Measurements from ENCODE around the gene KDM8.

The KDM8 gene

DNA sequence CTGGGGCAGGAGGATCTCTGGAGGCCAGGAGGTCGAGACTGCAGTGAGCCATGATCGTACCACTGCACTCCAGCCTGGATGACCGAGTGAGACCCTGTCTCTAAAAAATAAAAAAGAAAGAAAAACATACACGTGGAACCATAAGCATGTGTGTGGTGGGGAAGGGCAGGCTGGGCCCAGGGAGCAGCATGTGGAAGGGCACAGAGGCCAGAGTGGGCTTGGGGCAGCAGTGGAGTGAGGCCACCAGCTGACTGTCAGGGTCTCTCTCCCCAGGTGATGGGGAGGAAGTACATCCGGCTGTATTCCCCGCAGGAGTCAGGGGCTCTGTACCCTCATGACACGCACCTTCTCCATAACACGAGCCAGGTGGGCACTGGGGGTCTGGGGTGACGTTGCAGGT is 16.8 kb downstream of the KDM8 start:
- ChIA-PET CTCF (interaction anchor here (1.9 to 9.9 kb wide), 2 partner anchors 14 to 148 kb away, joined by 9 to 97 read pairs; no protein-coding TSS in a partner anchor), POLR2A (no interaction called here)
- no peak overlapping the region for H3K4me3 ChIP-seq (ENCODE audit: low read depth, low read length)
- no peak for DNase-seq (ENCODE audit: low read depth, low spot score)
- TF ChIP-seq CTCF (IDR thresholded peaks at IDR 0.05; ENCODE audit: insufficient read depth, low read length, missing control alignments): no peak

DNA sequence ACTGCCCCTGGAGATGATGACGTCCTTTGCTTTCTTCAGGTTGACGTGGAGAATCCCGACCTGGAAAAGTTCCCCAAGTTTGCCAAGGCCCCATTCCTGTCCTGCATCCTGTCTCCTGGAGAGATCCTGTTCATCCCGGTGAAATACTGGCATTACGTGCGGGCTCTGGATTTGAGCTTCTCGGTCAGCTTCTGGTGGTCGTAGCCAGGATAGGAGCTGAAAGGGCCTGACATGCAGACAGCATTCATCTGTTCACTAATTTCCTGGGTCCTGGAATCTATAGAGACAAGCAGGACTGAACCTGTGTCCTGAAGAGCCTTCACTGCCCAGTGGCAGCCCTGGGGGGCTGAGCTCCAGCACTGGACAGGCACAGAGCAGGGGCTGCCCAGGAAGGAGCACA is 17.2 kb downstream of the KDM8 start:
- POLR2A ChIA-PET: no interaction called here
- no peak for DNase-seq (ENCODE audit: low read depth, low spot score)
- no peak for TF ChIP-seq CTCF (IDR thresholded peaks at IDR 0.05; ENCODE audit: insufficient read depth, low read length, missing control alignments)
- no peak overlapping the region for H3K4me3 ChIP-seq (ENCODE audit: low read depth, low read length)
- CTCF ChIA-PET: interaction anchor here (1.9 to 9.9 kb wide), 2 partner anchors 14 to 147 kb away, joined by 9 to 97 read pairs; no protein-coding TSS in a partner anchor

DNA sequence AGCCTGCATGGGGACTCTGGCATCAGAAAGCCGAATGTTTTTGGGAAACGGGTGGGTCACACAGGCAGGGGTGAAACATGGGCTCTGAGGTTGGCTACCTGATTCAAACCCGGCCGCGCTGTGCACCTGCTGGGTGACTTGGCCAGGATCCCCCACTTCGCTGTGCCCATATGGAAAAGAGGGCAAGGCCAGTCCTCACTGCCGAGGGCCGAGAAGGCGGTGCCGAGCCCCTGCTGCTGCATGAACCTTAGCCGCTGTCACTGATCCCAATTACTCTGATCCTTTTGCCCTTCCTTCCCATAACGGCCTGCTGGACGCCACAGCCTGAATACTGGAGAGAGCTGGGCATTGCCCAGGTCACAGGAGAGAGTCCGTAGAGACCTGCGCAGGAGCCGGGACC is 17.7 kb downstream of the KDM8 start:
- DNase-seq (ENCODE audit: low read depth, low spot score): no peak
- TF ChIP-seq CTCF (IDR thresholded peaks at IDR 0.05; ENCODE audit: insufficient read depth, low read length, missing control alignments): no peak
- ChIA-PET CTCF (interaction anchor here (9.9 kb wide), 1 partner anchor 13 kb away, joined by 97 read pairs; no protein-coding TSS in a partner anchor), POLR2A (interaction anchor here (2.3 kb wide), 1 partner anchor 17 kb away, joined by 11 read pairs; the partner anchor contains the start of gene KDM8)
- H3K4me3 ChIP-seq (ENCODE audit: low read depth, low read length): no peak overlapping the region

DNA sequence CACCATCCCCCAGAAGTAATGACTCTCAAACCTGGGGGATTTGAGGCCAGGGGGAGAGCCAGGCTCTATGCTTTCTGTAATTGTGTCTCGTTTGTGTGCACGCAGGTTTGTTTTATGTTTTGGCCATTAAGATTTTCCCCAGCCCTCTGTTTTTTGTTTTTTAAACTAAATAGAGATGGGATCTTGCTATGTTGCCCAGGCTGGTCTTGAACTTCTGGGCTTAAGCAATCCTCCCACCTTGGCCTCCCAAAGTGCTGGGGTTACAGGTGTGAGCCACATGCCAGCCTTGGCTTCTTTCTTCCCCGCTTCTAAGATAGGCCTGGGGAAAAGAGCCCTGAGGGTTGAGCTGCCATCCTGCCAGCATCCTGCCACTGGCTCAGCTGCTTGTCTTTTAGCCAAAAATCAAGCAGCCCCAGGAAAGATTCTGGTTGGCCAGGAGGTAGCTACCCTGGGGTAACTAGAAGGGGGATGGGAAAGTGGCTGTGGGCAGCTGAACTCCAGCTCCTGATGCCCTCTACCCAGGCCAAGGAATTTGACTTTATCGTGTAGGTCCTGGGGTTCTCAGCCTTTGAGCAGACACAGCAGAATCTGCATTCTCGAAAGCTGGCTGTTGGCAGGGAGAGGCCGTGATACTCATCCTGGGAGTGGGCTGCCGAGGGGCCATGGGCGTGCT is 18.4 kb downstream of the KDM8 start:
- POLR2A ChIA-PET: interaction anchor here (2.3 kb wide), 1 partner anchor 17 kb away, joined by 11 read pairs; the partner anchor contains the start of gene KDM8
- CTCF ChIA-PET: interaction anchor here (0.9 to 9.9 kb wide), 4 partner anchors 13 to 242 kb away, joined by 3 to 97 read pairs (median 6); no protein-coding TSS in a partner anchor
- no peak overlapping the region for H3K4me3 ChIP-seq (ENCODE audit: low read depth, low read length)
- TF ChIP-seq CTCF (IDR thresholded peaks at IDR 0.05; ENCODE audit: insufficient read depth, low read length, missing control alignments): no peak
- no peak for DNase-seq (ENCODE audit: low read depth, low spot score)

- no peak overlapping the region for H3K4me3 ChIP-seq (ENCODE audit: low read depth, low read length)
- no peak for DNase-seq (ENCODE audit: low read depth, low spot score)
- ChIA-PET CTCF (interaction anchor here (0.9 to 9.9 kb wide), 4 partner anchors 12 to 242 kb away, joined by 3 to 97 read pairs (median 6); no protein-coding TSS in a partner anchor), POLR2A (interaction anchor here (2.3 kb wide), 1 partner anchor 18 kb away, joined by 11 read pairs; the partner anchor contains the start of gene KDM8)
- TF ChIP-seq CTCF (IDR thresholded peaks at IDR 0.05; ENCODE audit: insufficient read depth, low read length, missing control alignments): no peak
Observed at GRCh38 chr16:27222249-27223225, 19.2 kb downstream of the KDM8 start.
